ENCODE data around the gene NIPSNAP3A.

NIPSNAP3A gene

DNA sequence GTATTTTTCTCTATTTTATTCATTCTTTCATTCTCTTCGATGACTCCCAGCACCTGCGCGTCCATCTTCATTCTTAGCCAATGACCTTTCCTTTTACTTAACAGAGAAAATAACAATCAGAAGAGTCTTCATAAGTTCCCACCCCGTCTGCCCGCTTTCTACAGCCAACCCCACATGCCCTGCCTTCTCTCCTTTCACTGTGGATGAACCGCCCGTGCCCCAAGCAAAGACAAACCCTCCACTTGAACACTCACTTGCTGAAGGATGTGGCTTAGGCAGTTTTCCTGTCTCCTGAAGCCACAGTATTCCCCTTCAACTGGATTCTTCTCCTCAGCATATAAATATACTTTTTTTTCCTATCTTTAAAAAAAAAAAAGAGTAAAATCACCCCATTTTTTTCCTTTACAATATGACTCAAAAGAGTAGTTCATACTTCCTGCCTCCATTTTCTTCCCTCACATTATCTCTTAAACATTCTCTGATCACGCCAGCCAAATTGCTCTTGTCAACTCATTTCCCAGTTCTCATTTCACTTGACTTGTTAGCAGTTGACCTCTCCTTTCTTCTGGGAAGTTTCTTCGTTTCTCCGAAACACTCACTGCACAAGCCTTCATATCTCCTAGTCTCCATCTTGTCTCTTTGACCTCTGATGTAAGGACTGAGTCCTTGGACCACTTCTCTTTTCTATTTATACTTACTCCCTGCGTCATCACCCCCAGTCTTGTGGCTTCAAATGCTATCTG, 27.5 kb downstream of the NIPSNAP3A start:
- DNase-seq (ENCODE audit: low read depth): no peak

DNA sequence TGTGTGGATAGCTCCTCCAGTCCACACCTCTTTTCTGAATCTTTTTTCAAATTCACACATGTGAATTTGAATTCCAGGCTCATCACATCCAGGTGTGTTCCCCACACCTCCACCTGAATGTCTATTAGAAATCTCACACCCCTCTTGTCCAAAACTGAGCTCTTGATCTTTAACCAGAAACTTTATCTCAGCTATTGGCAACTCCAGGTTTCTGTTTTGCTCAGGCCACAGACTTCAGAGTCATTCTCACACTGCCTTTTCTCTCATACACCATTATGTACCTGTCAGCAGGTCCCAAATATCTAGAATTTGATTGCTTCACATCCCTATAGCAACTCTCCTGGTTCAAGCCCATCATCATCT, 28.1 kb downstream of the NIPSNAP3A start:
- no peak for DNase-seq (ENCODE audit: low read depth)

DNA sequence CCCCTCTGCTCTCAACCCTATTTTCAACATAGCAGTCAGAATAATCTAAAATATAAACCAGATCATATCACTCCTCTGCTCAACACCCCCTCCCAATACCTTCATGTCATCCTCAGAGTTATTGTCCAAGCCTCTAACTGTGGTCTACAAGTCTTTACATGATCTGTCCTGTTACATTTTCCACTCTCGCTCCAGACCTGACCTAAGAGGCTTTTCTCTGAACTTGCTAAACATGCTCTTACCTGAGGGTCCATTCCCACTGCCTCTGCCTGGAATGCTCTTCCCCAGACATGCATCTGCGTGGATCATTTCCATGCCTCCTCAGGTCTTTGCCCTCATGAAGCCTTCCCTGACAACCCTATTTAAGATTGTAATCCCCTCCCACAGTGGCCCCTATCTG, 28.5 kb downstream of the NIPSNAP3A start:
- DNase-seq (ENCODE audit: low read depth): no peak

DNA sequence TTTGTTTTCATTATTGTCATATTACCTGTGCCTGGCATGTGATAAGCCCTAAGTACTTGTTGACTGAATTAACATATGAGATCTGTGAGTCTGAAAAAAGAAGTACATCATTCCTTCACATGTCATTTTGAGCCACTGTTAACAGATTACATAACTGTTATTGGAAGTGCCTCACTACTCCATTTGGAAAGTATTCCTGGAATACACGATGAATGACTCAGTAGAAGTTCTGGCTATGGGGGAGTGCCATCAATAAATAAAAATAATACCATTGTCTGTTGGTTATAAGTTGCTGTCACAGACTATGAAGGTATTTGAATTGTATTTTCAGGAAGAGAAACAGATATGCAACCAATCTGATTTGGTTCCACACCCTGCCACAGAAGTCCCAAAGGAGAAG, 29.3 kb downstream of the NIPSNAP3A start:
- DNase-seq (ENCODE audit: low read depth): no peak

DNA sequence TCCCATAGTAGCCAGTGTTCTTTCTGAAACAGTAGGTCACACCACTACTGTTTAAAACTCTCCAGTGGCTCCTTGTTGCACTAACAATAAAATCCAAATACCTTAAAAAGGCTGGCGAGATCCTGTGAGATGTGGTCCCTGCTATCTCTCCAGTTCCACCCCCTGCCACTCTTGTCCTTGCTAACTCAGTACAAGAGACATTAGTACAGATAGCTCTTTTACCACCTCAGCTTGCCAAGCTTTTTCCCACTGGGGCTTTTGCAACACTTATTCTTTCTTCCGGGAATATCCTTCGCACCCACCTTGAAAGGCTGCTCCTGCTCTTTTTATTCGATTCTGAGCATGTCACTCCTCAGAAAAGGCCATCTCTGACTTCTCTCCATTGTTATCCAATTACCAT, 31.3 kb downstream of the NIPSNAP3A start:
- no peak for DNase-seq (ENCODE audit: low read depth)

DNA sequence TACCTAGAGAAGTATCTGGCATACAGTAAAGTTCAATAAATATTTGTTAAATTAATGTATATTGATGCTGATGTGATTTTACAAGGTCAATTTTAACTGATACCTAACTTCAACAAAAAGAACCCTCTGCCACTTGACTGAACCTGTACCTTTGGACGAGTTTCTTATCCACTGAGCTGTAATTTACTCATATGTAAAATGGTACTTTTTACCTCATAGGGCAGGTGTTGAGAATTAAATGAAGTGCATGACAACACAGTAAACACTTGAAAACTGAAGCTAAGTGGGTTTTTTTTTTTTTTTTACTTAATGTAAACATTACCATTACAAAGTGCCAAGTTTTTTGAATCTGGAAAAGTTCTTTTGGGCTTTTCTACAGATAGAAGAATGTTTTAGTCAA, 31.9 kb downstream of the NIPSNAP3A start:
- no peak for DNase-seq (ENCODE audit: low read depth)

DNA sequence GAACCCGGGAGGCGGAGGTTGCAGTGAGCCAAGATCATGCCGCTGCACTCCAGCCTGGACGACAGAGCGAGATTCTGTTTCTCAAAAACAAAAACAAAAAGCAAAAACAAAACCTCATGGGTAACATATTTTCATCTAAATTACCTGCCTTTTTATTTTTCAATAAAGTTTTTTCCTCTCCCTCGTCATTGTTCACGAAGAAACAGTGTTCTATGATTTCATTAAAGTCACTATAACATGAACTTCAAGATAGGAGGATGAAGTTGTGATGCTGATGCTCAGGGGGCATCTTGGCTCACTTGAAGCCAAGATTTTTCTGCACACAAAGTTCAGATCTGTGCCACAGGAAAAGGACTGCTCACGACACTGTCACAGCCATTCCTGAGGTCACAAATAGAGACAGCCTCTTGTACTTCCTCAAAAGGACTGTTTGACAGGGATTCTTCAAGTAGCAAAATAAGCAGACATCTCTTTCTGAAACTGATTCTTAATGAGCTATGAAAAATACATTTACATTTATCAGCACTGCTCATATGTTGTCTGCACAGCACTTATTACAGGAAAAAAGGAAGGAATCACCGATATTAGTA, 32.6 kb downstream of the NIPSNAP3A start:
- no peak for DNase-seq (ENCODE audit: low read depth)

DNA sequence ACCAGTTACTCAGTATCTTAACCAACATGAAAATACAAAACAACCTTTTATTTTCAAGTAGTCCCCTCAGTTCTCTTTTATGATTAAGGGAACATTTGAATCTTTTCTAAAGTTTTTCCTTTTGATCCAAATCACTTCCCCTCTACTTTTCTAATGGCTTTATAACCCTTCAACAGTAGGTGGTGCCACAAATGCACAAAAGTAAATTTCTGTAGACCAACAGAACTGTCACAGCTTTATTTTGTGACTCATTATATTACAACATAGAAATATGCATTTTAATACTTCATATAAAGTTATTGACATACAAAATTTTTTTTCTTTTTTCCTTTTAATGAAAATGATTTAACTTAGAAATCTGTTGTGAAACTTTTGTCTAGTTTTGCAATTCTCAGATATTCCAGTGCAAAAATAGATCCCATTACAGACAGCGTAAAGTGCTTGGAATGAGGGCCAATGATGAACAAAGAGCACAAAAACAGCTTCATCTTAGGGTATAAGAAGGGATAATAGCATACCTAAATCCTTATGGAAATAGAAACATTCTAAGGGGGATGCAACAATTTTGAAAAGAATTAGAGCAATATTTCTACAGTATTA, 33.4 kb downstream of the NIPSNAP3A start:
- no peak for DNase-seq (ENCODE audit: low read depth)

DNA sequence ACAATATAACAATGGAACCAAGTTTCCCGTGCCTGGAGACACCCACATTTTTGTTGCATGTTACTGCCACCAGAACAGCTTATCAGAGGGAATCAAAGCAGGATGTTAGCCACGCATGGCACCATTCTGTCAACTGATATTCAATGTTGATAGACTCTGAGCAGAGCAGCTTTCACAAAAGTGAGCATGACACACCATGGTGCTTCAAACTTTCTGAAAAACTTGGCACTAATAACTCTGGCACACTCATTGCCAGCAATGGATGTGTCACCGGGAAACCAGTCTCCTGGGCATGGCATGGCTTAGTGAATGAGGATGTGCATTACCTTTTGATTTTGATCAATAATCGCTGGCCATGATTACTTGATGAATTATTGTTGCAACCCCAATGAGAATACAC, 36.1 kb downstream of the NIPSNAP3A start:
- DNase-seq (ENCODE audit: low read depth): no peak

DNA sequence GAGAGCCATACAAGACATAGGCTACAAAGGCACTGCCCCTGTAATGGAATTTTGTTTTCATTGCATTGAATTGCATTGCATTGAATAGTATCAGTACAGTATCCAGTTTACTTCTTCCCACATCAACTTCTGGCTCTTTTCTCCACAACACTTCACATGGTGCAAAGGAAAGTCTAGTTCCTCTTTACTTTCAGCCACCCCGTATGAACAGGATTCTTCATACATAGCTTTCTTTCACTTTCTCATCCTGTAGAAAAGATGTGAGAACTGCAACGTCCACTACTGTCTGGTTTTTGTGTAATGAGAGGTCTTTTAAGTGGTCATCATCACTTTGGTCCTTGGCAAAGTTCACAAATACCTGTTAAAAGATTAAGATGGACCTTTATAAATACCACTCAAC, 36.6 kb downstream of the NIPSNAP3A start:
- DNase-seq (ENCODE audit: low read depth): no peak

DNA sequence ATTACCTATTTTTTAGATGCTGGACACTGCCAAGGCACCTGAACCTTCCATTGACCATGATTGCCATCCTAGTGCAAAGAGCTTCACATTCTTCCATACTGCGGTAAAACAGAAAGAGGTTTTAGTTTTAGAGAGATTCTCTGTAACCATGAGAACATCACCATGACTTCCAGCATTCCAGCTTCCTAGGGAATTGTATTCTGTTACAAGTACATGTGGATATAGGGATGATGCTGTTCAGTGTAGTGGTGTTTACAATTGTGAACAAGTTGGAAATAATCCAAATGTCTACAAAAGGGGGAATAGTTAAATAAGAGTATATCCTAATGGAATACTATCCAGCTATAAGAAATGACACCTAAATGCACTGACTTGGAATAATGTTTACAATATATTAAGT, 38.8 kb downstream of the NIPSNAP3A start:
- no peak for DNase-seq (ENCODE audit: low read depth)

DNA sequence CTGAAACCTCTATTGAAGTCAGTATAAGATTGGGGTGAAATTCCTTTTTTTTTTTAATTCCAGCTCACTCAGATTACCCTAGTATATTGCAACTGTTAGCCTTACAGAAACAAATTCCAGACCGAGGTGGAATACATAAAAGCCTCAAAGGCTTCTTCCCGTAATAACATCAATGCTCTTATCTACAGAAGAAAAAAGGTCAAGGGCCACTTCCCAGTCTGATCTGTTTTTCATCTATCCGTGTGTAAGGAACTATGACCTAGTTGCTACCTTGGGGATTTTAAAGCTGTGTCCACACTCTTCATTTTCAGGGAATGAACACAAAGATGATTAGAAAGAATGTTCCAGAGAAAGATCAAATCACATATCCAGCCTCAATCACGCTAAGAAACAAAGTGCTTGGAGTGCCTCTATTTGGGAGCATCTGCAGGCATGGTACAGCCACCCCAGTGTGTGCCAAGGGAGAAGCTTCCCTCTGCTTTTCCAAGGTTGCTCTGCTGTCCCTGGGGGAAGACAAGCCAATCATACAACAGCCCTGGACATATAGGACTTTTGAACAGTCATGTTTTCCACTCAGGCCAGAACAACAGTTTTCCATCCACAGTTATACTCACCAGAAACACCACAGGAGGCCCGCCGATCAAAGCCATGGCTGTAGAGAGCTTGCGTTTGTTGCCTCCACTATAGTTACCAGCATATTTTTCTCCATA, 40.0 kb downstream of the NIPSNAP3A start:
- DNase-seq (ENCODE audit: low read depth): no peak

DNA sequence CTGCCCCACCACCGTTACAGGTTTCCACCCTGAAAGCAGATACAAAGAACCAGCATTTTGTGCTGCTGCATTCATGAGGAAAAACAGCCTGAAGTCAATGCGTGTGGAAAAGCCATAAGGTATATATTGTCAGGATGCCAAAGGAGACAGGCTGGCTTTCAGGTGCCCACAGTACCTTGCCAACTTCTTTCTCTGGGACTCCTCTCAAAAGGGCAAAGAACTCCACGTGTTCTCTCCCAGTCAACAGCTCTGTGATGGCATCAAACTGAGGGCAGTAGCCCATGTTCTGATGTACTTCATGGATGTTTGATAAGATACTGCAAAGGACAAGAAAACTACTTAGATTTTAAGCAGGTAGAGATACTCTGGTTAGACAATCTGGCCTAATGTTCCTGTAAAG, 40.8 kb downstream of the NIPSNAP3A start:
- no peak for DNase-seq (ENCODE audit: low read depth)

DNA sequence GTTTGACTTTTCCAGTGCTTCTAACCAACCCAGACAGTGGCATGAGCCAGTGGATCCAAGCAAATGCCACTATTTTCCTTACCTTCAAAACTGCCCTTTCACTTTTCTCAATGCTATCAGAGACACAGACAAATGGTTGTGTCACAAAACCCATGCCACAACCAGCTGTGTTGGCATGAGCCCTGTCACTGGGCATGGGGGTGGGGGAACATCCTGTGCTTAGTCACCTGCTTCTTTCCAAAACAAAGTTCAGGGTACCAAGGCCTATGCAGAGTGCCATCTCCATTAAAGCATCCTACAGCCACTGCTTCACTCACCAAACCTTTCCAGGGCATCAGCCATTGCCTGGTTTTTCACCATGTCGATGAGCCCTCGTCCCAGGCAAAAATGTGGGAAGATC, 46.6 kb downstream of the NIPSNAP3A start:
- DNase-seq (ENCODE audit: low read depth): no peak

DNA sequence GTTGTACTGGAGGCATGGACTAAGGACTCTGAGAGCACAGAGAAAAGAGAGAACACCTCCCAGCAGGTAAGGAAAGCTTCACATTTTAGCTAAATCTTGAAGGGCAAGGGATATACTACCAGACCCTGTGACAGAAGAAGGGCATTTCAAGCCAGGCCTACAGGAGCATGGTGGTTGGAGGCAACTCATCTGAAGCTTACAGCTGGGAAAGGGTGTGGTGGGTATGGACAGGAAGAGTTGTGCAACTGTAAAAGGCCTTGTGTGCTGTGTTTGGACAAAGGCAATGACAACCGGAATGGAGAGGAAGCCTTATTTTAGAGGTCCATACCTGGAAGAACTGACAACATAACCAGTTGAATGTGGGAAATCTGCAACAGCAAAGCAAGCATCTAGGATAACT, 47.6 kb downstream of the NIPSNAP3A start:
- no peak for DNase-seq (ENCODE audit: low read depth)

DNA sequence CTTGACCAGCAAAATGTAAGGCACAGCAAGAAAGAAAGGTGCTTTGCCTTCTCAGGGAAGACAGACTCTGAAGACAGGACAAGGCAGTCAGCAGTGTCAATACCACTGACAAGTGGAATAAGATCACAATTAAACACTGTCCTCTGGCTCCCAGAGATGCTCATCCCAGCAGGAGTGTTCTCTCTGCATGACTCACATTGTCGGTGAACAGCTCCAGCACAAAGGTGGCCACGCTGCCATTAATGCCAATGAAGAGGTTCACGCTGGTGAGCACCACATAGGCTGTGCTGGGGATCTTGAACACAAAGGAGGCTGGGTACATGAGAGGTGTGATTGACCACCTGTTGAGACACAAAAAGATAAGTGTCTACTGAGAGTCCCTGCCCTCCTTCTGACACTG, 48.4 kb downstream of the NIPSNAP3A start:
- no peak for DNase-seq (ENCODE audit: low read depth)

DNA sequence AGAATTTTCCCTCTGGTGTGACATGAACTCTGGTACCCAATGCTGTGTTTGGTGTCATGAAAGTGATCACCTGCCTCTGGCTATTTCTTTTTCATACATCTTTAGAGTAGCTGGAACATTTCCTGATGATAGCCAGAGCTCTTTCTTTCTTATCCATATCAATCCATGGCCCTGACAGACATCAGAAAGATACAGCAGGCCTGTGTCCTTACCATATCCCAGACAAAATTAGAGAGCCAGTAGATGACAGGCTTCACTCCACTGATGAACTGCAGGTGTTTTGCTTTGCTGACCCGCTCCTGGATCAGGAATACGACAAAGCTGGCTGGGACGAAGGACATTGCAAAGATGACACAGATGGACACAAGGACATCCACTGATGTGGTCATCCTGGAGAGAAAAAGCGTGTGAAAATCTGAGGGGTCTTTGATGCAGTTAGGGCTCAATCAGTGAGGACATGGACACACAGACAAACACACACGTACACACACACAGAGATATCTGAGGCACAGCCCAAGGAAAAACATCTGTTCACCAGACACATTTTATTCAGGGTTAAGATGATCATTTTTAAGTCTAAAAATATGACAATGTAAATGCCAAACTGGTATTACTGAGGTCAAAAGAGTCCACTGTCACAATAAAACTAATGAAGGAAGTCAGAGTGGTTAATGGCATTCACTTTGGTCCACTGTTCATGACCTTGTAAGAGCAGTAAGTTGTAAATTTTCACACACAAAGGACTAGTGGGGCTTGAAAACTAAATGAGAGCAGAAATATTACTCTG, 50.9 kb downstream of the NIPSNAP3A start:
- no peak for DNase-seq (ENCODE audit: low read depth)

DNA sequence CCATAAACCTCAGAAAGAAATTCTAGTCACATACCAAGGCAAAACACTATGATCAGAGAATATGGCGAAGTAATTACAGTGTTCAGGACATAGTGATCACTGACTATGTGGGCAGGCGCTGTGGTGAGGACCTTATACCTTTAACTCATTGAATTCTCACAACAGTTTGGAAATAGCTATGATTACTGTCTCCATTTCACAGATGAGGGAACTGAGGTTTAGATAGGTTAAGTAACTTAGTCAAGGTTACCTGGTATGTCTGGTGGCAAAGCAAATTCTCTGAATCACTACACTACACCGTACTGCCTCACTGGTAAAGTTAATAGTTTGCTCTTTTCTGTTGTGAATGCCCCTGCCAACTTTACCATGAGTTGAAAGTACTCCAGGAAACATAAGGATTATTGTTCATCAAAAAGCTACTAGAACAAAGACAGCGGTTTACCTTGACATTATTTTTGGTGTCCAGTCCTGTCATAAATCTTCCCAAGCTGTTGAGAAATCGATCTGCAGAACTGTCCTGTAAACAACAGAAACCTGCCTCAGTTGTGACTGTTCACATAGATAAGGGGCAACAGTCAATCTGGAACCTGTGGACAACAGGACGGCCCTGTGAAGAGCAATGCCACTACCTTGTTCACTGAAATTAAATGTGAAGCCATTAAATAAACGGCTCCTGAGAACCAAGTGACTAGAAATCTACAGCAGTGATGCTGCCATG, 52.7 kb downstream of the NIPSNAP3A start:
- no peak for DNase-seq (ENCODE audit: low read depth)

DNA sequence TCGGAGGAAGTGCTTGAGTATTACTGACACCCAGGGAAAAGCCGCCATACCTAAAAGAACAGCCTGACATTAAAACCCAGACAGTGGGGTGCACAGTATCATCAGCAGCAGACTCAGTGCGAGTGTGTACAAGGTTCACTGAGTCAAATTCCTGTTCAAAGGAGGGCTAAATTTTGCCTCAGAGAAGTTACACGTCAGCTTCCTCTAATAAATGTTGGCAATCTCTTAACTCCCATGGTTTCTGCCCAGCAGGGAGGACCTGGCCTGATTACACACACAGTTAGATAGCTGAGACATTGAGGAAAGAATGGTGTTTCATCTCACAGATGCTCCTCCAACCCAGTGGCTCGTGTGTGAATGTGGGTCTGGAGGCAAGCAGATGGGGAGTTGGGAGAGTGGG, 54.6 kb downstream of the NIPSNAP3A start:
- no peak for DNase-seq (ENCODE audit: low read depth)

DNA sequence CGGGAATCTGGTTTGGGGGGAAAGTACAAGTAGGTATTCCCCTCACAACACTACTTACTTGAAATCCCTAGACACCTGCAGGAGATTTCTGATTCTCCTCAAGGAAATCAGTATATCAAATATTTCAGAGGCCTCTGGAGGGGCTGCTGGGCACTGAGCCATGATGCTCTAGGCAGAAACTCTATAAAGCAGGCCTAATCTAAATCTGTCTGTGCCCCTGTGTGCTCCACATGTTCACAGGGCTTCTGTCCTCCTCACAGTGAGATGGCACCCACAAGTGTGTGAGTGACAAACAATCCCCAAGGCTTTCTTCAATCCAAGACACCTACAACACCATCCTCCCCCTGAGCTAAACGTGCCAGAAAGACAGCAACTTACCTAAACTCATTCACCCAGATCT, 55.4 kb downstream of the NIPSNAP3A start:
- DNase-seq (ENCODE audit: low read depth): no peak

DNA sequence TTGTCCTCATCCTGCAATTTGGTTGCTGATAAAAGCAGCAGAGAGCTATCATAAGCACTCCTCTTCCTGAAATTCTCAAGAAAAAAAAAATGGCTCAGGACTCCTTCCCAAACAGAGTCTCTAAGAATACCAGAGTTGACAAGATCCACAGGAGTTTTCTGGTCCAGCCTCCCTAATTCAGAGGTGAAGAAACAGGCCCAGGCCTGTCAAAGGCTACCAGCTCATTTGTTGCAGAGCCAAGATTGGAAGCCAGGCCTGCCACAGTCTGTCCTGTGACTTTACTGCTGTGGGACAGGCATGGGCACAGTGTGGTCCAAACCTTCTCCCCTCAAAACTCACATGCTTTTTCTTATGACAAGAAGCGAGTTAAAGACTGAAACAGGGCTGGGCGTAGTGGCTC, 58.0 kb downstream of the NIPSNAP3A start:
- no peak for DNase-seq (ENCODE audit: low read depth)

All from stimulated activated CD8-positive, alpha-beta memory T cell treated with anti-CD3 and anti-CD28 coated beads, Interleukin-15, amount 100 ng/mL, for 1 hour (primary cell).